ENCODE results near the gene DBI.

Gene DBI

DNA sequence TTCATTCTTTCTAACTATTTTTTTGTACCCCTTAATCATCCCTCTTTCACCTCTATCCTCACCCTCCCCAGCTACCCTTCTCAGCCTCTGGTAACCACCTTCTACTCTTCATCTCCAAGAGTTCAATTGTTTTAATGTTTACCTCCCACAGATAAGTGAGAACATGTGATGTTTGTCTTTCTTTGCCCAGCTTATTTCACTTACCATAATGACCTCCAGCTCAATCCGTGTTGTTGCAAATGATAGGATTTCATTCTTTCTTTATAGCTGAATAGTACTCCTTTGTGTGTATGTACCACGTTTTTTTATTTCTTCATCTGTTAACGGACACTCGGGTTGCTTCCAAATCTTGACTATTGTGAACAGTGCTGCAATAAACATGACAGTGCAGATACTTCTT, 42.7 kb downstream of the DBI start:
- no peaks in the 10 kb centered on the region for H3K79me2 ChIP-seq (ENCODE audit: control insufficient read depth, insufficient read depth, low read length)
- H2BK5ac ChIP-seq (ENCODE audit: low read length) = no peak overlapping the region
- H4K5ac ChIP-seq (ENCODE audit: low read length) = no peak overlapping the region
- no peak overlapping the region for H2AK5ac ChIP-seq (ENCODE audit: low read length)
- H3K23ac ChIP-seq (ENCODE audit: low read length) = no peak overlapping the region
- H4K8ac ChIP-seq (ENCODE audit: low read depth, low read length) = no peak overlapping the region
- H3K4me2 ChIP-seq (ENCODE audit: low read length) = no peak overlapping the region
- WGBS (ENCODE audit: extremely low coverage, insufficient coverage, low lambda C conversion rate) = no CpG with 5 or more reads among the region's 4 CpGs
- no peak for DNase-seq
- H3K9ac ChIP-seq (ENCODE audit: low read length) = no peak overlapping the region
- no peaks in the 10 kb centered on the region for H3K27me3 ChIP-seq (ENCODE audit: insufficient read depth, low read length, poor library complexity)
- H2BK120ac ChIP-seq (ENCODE audit: low read depth, low read length) = no peak overlapping the region
- H3K79me1 ChIP-seq (ENCODE audit: low read length) = no peaks in the 10 kb centered on the region
- H3K18ac ChIP-seq (ENCODE audit: low read length) = no peak overlapping the region
- no peaks in the 10 kb centered on the region for H3K36me3 ChIP-seq (ENCODE audit: control insufficient read depth, insufficient read depth, low read length)
- no peak overlapping the region for H3K56ac ChIP-seq (ENCODE audit: low read length)
- peak overlapping the region; percentile 29 for H2BK15ac ChIP-seq (replicated peaks; ENCODE audit: low read depth)
- H3K4me1 ChIP-seq (ENCODE audit: control insufficient read depth, low read depth, low read length) = peaks cover 2% of the 10 kb centered on the region
- H3K4ac ChIP-seq (ENCODE audit: low read depth, low read length) = no peak overlapping the region
- no peak overlapping the region for H3K4me3 ChIP-seq (ENCODE audit: low read length)
- H3K27ac ChIP-seq (ENCODE audit: low read depth, low read length) = no peak overlapping the region

DNA sequence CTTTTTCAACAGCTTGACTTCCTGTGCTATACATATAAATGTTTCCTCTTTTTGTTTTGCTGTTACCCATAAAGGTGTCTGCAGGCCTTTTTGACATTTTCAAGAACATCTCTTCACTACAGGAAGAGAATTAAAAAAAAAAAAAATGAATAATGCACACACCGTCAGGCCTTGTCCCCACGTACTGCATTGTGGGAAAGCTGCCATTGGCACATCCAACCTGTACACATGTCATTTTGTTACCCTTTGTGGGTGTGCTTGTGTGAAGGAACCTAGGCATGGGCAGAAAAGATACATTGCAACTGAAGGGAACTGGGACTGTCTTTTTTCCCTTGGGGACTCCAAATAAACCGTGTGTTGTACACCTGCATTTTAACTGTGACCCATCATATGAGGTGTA, 48.1 kb downstream of the DBI start:
- no peak overlapping the region for H4K5ac ChIP-seq (ENCODE audit: low read length)
- H3K4me1 ChIP-seq (ENCODE audit: control insufficient read depth, low read depth, low read length) = no peaks in the 10 kb centered on the region
- no peak overlapping the region for H4K8ac ChIP-seq (ENCODE audit: low read depth, low read length)
- no peak overlapping the region for H2AK5ac ChIP-seq (ENCODE audit: low read length)
- no peaks in the 10 kb centered on the region for H3K36me3 ChIP-seq (ENCODE audit: control insufficient read depth, insufficient read depth, low read length)
- no peak overlapping the region for H3K4ac ChIP-seq (ENCODE audit: low read depth, low read length)
- no peak overlapping the region for H3K4me3 ChIP-seq (ENCODE audit: low read length)
- no peak overlapping the region for H2BK15ac ChIP-seq (replicated peaks; ENCODE audit: low read depth)
- H2BK120ac ChIP-seq (ENCODE audit: low read depth, low read length) = no peak overlapping the region
- H3K27me3 ChIP-seq (ENCODE audit: insufficient read depth, low read length, poor library complexity) = no peaks in the 10 kb centered on the region
- H3K56ac ChIP-seq (ENCODE audit: low read length) = no peak overlapping the region
- H3K4me2 ChIP-seq (ENCODE audit: low read length) = no peak overlapping the region
- H3K79me2 ChIP-seq (ENCODE audit: control insufficient read depth, insufficient read depth, low read length) = no peaks in the 10 kb centered on the region
- H3K18ac ChIP-seq (ENCODE audit: low read length) = no peak overlapping the region
- no peak overlapping the region for H3K23ac ChIP-seq (ENCODE audit: low read length)
- no CpG with 5 or more reads among the region's 3 CpGs for WGBS (ENCODE audit: extremely low coverage, insufficient coverage, low lambda C conversion rate)
- no peak overlapping the region for H2BK5ac ChIP-seq (ENCODE audit: low read length)
- no peak overlapping the region for H3K27ac ChIP-seq (ENCODE audit: low read depth, low read length)
- no peak overlapping the region for H3K9ac ChIP-seq (ENCODE audit: low read length)
- H3K79me1 ChIP-seq (ENCODE audit: low read length) = no peaks in the 10 kb centered on the region
- DNase-seq = no peak

DNA sequence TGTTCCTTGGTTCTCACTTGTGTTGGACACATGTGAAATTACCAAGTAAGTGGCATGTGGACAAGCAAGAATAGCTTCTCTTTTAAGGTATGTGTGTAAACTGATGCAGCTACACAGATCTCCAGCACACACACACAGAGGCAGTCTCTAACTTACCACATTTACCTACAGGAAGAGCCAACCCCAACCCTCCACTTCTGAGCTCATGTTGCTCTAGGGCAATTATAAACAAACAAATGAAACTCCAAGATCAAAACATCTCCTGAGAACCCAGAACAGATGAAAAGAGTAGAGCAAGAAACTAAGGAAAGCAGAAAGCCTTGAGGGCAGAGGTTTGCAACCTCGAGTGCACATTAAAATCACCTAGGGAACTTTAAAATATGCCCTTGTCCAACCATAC, 48.9 kb downstream of the DBI start:
- H2BK15ac ChIP-seq (replicated peaks; ENCODE audit: low read depth) = no peak overlapping the region
- H3K9ac ChIP-seq (ENCODE audit: low read length) = no peak overlapping the region
- no peak overlapping the region for H2BK5ac ChIP-seq (ENCODE audit: low read length)
- H3K79me1 ChIP-seq (ENCODE audit: low read length) = no peaks in the 10 kb centered on the region
- no peak overlapping the region for H4K5ac ChIP-seq (ENCODE audit: low read length)
- no peak overlapping the region for H3K56ac ChIP-seq (ENCODE audit: low read length)
- H3K4me2 ChIP-seq (ENCODE audit: low read length) = no peak overlapping the region
- H3K4ac ChIP-seq (ENCODE audit: low read depth, low read length) = no peak overlapping the region
- DNase-seq = no peak
- H3K4me1 ChIP-seq (ENCODE audit: control insufficient read depth, low read depth, low read length) = no peaks in the 10 kb centered on the region
- no peaks in the 10 kb centered on the region for H3K27me3 ChIP-seq (ENCODE audit: insufficient read depth, low read length, poor library complexity)
- no peak overlapping the region for H3K27ac ChIP-seq (ENCODE audit: low read depth, low read length)
- no peak overlapping the region for H4K8ac ChIP-seq (ENCODE audit: low read depth, low read length)
- H3K4me3 ChIP-seq (ENCODE audit: low read length) = no peak overlapping the region
- H3K18ac ChIP-seq (ENCODE audit: low read length) = no peak overlapping the region
- no peaks in the 10 kb centered on the region for H3K79me2 ChIP-seq (ENCODE audit: control insufficient read depth, insufficient read depth, low read length)
- no peak overlapping the region for H3K23ac ChIP-seq (ENCODE audit: low read length)
- H3K36me3 ChIP-seq (ENCODE audit: control insufficient read depth, insufficient read depth, low read length) = no peaks in the 10 kb centered on the region
- H2BK120ac ChIP-seq (ENCODE audit: low read depth, low read length) = no peak overlapping the region
- WGBS (ENCODE audit: extremely low coverage, insufficient coverage, low lambda C conversion rate) = no CpG with 5 or more reads among the region's 1 CpG
- H2AK5ac ChIP-seq (ENCODE audit: low read length) = no peak overlapping the region

DNA sequence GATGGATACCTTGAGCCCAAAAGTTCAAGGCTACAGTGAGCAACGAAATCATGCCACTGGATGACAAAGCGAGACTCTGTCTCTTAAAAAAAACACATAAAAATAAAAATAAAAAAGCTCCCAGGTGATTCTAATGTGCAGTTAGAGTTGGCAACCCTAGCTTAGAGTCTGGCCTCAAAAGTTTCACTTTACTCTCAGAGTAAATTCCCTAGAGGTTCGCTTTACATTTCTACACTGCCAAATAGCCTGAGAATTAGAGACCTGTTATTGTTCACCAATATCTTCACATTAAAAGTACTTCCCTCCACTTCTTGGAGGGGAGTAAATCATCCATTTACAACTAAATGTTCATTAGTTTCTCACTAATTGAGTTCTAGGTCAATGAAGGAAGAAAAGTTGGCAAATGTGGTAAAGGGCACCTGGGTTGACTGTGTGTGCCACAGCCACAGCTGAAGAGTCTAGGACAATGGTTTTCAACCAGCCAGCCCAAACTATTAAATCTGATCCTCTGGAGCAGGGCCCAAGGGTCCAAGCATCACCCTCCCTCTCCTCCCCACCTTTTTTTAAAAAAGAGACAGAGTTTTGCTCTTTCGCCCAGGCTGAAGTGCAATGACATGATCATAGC, 49.6 kb downstream of the DBI start:
- Histone ChIP-seq H4K5ac (ENCODE audit: low read length) (no peak overlapping the region), H3K79me2 (ENCODE audit: control insufficient read depth, insufficient read depth, low read length) (no peaks in the 10 kb centered on the region), H3K27me3 (ENCODE audit: insufficient read depth, low read length, poor library complexity) (no peaks in the 10 kb centered on the region), H3K27ac (ENCODE audit: low read depth, low read length) (no peak overlapping the region), H3K18ac (ENCODE audit: low read length) (no peak overlapping the region), H3K9ac (ENCODE audit: low read length) (no peak overlapping the region), H4K8ac (ENCODE audit: low read depth, low read length) (no peak overlapping the region), H2BK15ac (replicated peaks; ENCODE audit: low read depth) (no peak overlapping the region), H3K4me1 (ENCODE audit: control insufficient read depth, low read depth, low read length) (no peaks in the 10 kb centered on the region), H3K79me1 (ENCODE audit: low read length) (no peaks in the 10 kb centered on the region), H2BK5ac (ENCODE audit: low read length) (no peak overlapping the region), H3K4me2 (ENCODE audit: low read length) (no peak overlapping the region), H3K4ac (ENCODE audit: low read depth, low read length) (no peak overlapping the region), H2BK120ac (ENCODE audit: low read depth, low read length) (no peak overlapping the region), H3K36me3 (ENCODE audit: control insufficient read depth, insufficient read depth, low read length) (no peaks in the 10 kb centered on the region), H2AK5ac (ENCODE audit: low read length) (no peak overlapping the region), H3K23ac (ENCODE audit: low read length) (no peak overlapping the region), H3K4me3 (ENCODE audit: low read length) (no peak overlapping the region), H3K56ac (ENCODE audit: low read length) (no peak overlapping the region)
- no peak for DNase-seq
- no CpG with 5 or more reads among the region's 4 CpGs for WGBS (ENCODE audit: extremely low coverage, insufficient coverage, low lambda C conversion rate)

DNA sequence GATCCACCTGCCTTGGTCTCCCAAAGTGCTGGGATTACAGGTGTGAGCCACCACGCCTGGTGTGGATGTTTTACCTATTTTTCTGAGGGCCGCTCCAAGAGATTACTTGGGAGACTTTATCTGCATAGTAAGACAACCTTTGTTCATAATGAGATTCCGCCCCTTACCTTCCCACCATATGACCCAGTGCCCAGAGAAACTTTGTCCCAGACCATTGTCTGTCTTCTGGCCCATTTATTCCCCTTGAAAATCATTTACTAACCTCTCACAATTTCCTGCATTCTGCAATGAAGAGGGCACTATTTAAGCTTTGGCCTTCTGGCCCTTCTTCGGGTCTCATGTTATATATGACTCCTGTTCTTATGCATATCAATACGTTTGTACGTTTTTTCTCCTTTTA, 51.1 kb downstream of the DBI start:
- no peak for DNase-seq
- Histone ChIP-seq H3K27ac (ENCODE audit: low read depth, low read length) (no peak overlapping the region), H3K18ac (ENCODE audit: low read length) (no peak overlapping the region), H2AK5ac (ENCODE audit: low read length) (no peak overlapping the region), H3K9ac (ENCODE audit: low read length) (no peak overlapping the region), H3K4me2 (ENCODE audit: low read length) (no peak overlapping the region), H3K56ac (ENCODE audit: low read length) (no peak overlapping the region), H2BK15ac (replicated peaks; ENCODE audit: low read depth) (no peak overlapping the region), H4K8ac (ENCODE audit: low read depth, low read length) (no peak overlapping the region), H3K36me3 (ENCODE audit: control insufficient read depth, insufficient read depth, low read length) (no peaks in the 10 kb centered on the region), H3K79me1 (ENCODE audit: low read length) (no peaks in the 10 kb centered on the region), H2BK5ac (ENCODE audit: low read length) (no peak overlapping the region), H3K4me1 (ENCODE audit: control insufficient read depth, low read depth, low read length) (no peaks in the 10 kb centered on the region), H4K5ac (ENCODE audit: low read length) (no peak overlapping the region), H3K4ac (ENCODE audit: low read depth, low read length) (no peak overlapping the region), H2BK120ac (ENCODE audit: low read depth, low read length) (no peak overlapping the region), H3K79me2 (ENCODE audit: control insufficient read depth, insufficient read depth, low read length) (no peaks in the 10 kb centered on the region), H3K4me3 (ENCODE audit: low read length) (no peak overlapping the region), H3K27me3 (ENCODE audit: insufficient read depth, low read length, poor library complexity) (no peaks in the 10 kb centered on the region), H3K23ac (ENCODE audit: low read length) (no peak overlapping the region)
- WGBS (ENCODE audit: extremely low coverage, insufficient coverage, low lambda C conversion rate) = no CpG with 5 or more reads among the region's 6 CpGs

DNA sequence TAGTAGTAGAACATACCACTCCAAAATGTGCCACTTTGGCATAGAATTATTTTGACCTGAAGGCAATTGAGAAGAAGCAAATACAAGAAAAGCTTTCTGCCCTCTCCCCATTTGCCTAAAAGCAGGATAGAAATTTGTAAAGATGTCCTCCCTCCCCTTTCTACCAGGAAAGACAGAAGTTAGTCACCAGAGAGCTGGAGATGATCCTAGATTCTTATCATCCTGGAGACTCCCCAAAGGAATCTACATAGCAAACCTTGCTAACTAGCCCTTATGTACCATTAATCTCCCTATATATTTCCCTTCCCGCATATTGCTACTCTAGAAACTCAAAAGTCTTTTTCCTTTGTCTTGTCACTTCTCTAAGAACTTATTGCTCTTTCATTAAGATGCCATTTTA, 52.3 kb downstream of the DBI start:
- no peak for DNase-seq
- Histone ChIP-seq H3K9ac (ENCODE audit: low read length) (no peak overlapping the region), H4K8ac (ENCODE audit: low read depth, low read length) (no peak overlapping the region), H3K4me2 (ENCODE audit: low read length) (no peak overlapping the region), H3K18ac (ENCODE audit: low read length) (no peak overlapping the region), H3K36me3 (ENCODE audit: control insufficient read depth, insufficient read depth, low read length) (no peaks in the 10 kb centered on the region), H3K23ac (ENCODE audit: low read length) (no peak overlapping the region), H4K5ac (ENCODE audit: low read length) (no peak overlapping the region), H2BK120ac (ENCODE audit: low read depth, low read length) (no peak overlapping the region), H3K27ac (ENCODE audit: low read depth, low read length) (no peak overlapping the region), H3K4me1 (ENCODE audit: control insufficient read depth, low read depth, low read length) (no peaks in the 10 kb centered on the region), H2AK5ac (ENCODE audit: low read length) (no peak overlapping the region), H3K79me1 (ENCODE audit: low read length) (no peaks in the 10 kb centered on the region), H3K4me3 (ENCODE audit: low read length) (no peak overlapping the region), H3K56ac (ENCODE audit: low read length) (no peak overlapping the region), H2BK5ac (ENCODE audit: low read length) (no peak overlapping the region), H3K27me3 (ENCODE audit: insufficient read depth, low read length, poor library complexity) (no peaks in the 10 kb centered on the region), H3K4ac (ENCODE audit: low read depth, low read length) (no peak overlapping the region), H2BK15ac (replicated peaks; ENCODE audit: low read depth) (no peak overlapping the region), H3K79me2 (ENCODE audit: control insufficient read depth, insufficient read depth, low read length) (no peaks in the 10 kb centered on the region)
- WGBS (ENCODE audit: extremely low coverage, insufficient coverage, low lambda C conversion rate) = no CpG with 5 or more reads among the region's 1 CpG
